GM21576 (cell line): ENCODE measurements around the gene MIPEP.
"Not testable (repeated sequence)": the region's sequence is repeated elsewhere in the genome, so short reads cannot be mapped to it uniquely, and the experiment has no call there.

ENCODE experiments used
- ATAC-seq: cut with Tn5 transposase; IDR thresholded peaks from one replicate; pipeline ENCODE4 v1.9.1; 2021; ENCODE audit warnings: mild to moderate bottlenecking, moderate library complexity; ENCODE audit not compliant: unreplicated experiment

MIPEP gene

GRCh38 chr13:23751195-23751594 lies 138.0 kb downstream of the MIPEP start:
- ATAC-seq = peak; percentile 39

GRCh38 chr13:23750383-23751121 lies 138.6 kb downstream of the MIPEP start:
- no peak for ATAC-seq

GRCh38 chr13:23749288-23749873 lies 139.8 kb downstream of the MIPEP start:
- ATAC-seq = no peak

GRCh38 chr13:23748109-23748990 lies 140.8 kb downstream of the MIPEP start:
- ATAC-seq = no peak

- ATAC-seq = not testable (repeated sequence)
These were observed 143.1 kb downstream of the MIPEP start for GRCh38 chr13:23746141-23746540.

- no peak for ATAC-seq
These were observed 144.9 kb downstream of the MIPEP start for GRCh38 chr13:23744315-23744714.

- no peak for ATAC-seq
These were observed 145.7 kb downstream of the MIPEP start for GRCh38 chr13:23743278-23744076.

GRCh38 chr13:23741879-23742510 lies 147.2 kb downstream of the MIPEP start:
- no peak for ATAC-seq

GRCh38 chr13:23740002-23740401 lies 149.2 kb downstream of the MIPEP start:
- ATAC-seq = no peak

GRCh38 chr13:23739596-23739995 lies 149.6 kb downstream of the MIPEP start:
- ATAC-seq = no peak

- no peak for ATAC-seq
These were observed 152.7 kb downstream of the MIPEP start for GRCh38 chr13:23736541-23736940.

GRCh38 chr13:23735329-23735728 lies 153.9 kb downstream of the MIPEP start:
- ATAC-seq = no peak

- no peak for ATAC-seq
These were observed 157.5 kb downstream of the MIPEP start for GRCh38 chr13:23731709-23732108.

GRCh38 chr13:23730251-23730650 lies 158.9 kb downstream of the MIPEP start:
- ATAC-seq = no peak

GRCh38 chr13:23729531-23729930 lies 159.7 kb downstream of the MIPEP start:
- ATAC-seq = no peak

GRCh38 chr13:23728807-23729206 lies 160.4 kb downstream of the MIPEP start:
- ATAC-seq = no peak

- ATAC-seq = no peak
These were observed 163.3 kb downstream of the MIPEP start for GRCh38 chr13:23725922-23726321.

- ATAC-seq = no peak
These were observed 164.8 kb downstream of the MIPEP start for GRCh38 chr13:23724196-23724970.

GRCh38 chr13:23723471-23723870 lies 165.7 kb downstream of the MIPEP start:
- ATAC-seq = no peak
